ENCODE results near the gene SRP9.

Gene SRP9

GRCh38 chr1:225777583-225778336 lies at the start of gene SRP9:
TSS of gene SRP9 (plus strand) at chr1:225777826. CDS start at chr1:225777941, 115 bp downstream.
- TF ChIP-seq ZFX (IDR thresholded peaks at IDR 0.05; ENCODE audit: borderline replicate concordance) = no peak
- peak; percentile 100 for TF ChIP-seq CTCF (IDR thresholded peaks at IDR 0.05)
- peak within 1 kb of the TSS; percentile 98 for H3K27ac ChIP-seq

GRCh38 chr1:225731491-225731890 lies 46.1 kb upstream of the SRP9 start:
- TF ChIP-seq ZFX (IDR thresholded peaks at IDR 0.05; ENCODE audit: borderline replicate concordance) = no peak
- no peak for TF ChIP-seq CTCF (IDR thresholded peaks at IDR 0.05)
- H3K27ac ChIP-seq = no peak overlapping the region

GRCh38 chr1:225733254-225733653 lies 44.4 kb upstream of the SRP9 start:
- TF ChIP-seq CTCF (IDR thresholded peaks at IDR 0.05) = no peak
- no peak for TF ChIP-seq ZFX (IDR thresholded peaks at IDR 0.05; ENCODE audit: borderline replicate concordance)
- no peak overlapping the region for H3K27ac ChIP-seq

GRCh38 chr1:225735252-225736149 lies 42.1 kb upstream of the SRP9 start:
- TF ChIP-seq CTCF (IDR thresholded peaks at IDR 0.05) (no peak), ZFX (IDR thresholded peaks at IDR 0.05; ENCODE audit: borderline replicate concordance) (no peak)
- no peak overlapping the region for H3K27ac ChIP-seq

GRCh38 chr1:225736437-225737098 lies 41.1 kb upstream of the SRP9 start:
- H3K27ac ChIP-seq = no peak overlapping the region
- TF ChIP-seq CTCF (IDR thresholded peaks at IDR 0.05) = no peak
- TF ChIP-seq ZFX (IDR thresholded peaks at IDR 0.05; ENCODE audit: borderline replicate concordance) = no peak

- TF ChIP-seq CTCF (IDR thresholded peaks at IDR 0.05) = no peak
- no peak for TF ChIP-seq ZFX (IDR thresholded peaks at IDR 0.05; ENCODE audit: borderline replicate concordance)
- no peak overlapping the region for H3K27ac ChIP-seq
Observed at GRCh38 chr1:225737161-225737560, 40.5 kb upstream of the SRP9 start.
